PC-9 (cell line): Measurements from ENCODE around the gene MEP1B. TPM values are rescaled to one million over a fixed set of nuclear protein-coding genes. Genes with fewer than 3 reads are reported as not detected.

Source experiments
- BruUV-seq: library from RNA; stranded (reverse); fragments of 400-500 nt; replicated peaks from 2 replicates; lab custom pipeline; 2021; lab: Mats Ljungman, UMichigan
- CTCF ChIA-PET: fragments of 300-600 bp; sonication (Branson Sonifier 250); formaldehyde crosslinking; loops from one replicate; lab custom pipeline; 2022; ENCODE audit warnings: antibody characterized with exemption; lab: Charles Lee
- POLR2A ChIA-PET: fragments of 300-600 bp; sonication (Branson Sonifier 250); formaldehyde crosslinking; loops from one replicate; lab custom pipeline; 2022; ENCODE audit warnings: antibody characterized with exemption; ENCODE audit not compliant: unreplicated experiment; lab: Charles Lee
- DNase-seq, 2 experiments: peaks; one replicate each; pipeline versions ENCODE4 v3.0.0 to v3.0.0-alpha.2; 2015 to 2022; ENCODE audit warnings: mixed read lengths in 1 of 2
- H2AFZ ChIP-seq: fragments of 200-600 bp; sonication (generic); 2 replicates; pipeline ENCODE4 v1.8.1; 2017; ENCODE audit warnings: antibody characterized with exemption
- H3F3A ChIP-seq: fragments of 200-600 bp; sonication (generic); 2 replicates; pipeline ENCODE4 v1.8.1; 2017; ENCODE audit warnings: antibody characterized with exemption, mild to moderate bottlenecking, low read depth; ENCODE audit not compliant: insufficient read depth
- H3K27ac ChIP-seq: fragments of 200-600 bp; sonication (generic); 2 replicates; pipeline ENCODE4 v1.6.1; 2016; ENCODE audit warnings: mixed run types
- H3K27me3 ChIP-seq: fragments of 200-600 bp; sonication (generic); 2 replicates; pipeline ENCODE4 v1.6.1; 2016; ENCODE audit warnings: low read depth, mixed run types; ENCODE audit not compliant: insufficient read depth
- H3K36me3 ChIP-seq: fragments of 200-600 bp; sonication (generic); 2 replicates; pipeline ENCODE4 v1.6.1; 2016; ENCODE audit warnings: low read depth, mixed run types
- H3K4me1 ChIP-seq: fragments of 200-600 bp; sonication (generic); replicated peaks from 2 replicates; pipeline ENCODE4 v1.6.1; 2016; ENCODE audit warnings: mixed run types; ENCODE audit not compliant: insufficient read depth
- H3K4me2 ChIP-seq: fragments of 200-600 bp; sonication (generic); 2 replicates; pipeline ENCODE4 v1.6.1; 2017; ENCODE audit warnings: mixed run types
- H3K4me3 ChIP-seq: fragments of 200-600 bp; sonication (generic); 2 replicates; pipeline ENCODE4 v1.6.1; 2016; ENCODE audit warnings: mixed run types
- H3K79me2 ChIP-seq: fragments of 200-600 bp; sonication (generic); 2 replicates; pipeline ENCODE4 v1.6.1; 2017; ENCODE audit warnings: low read depth, mixed run types
- H3K9me2 ChIP-seq: fragments of 200-600 bp; sonication (generic); 2 replicates; pipeline ENCODE4 v1.8.1; 2017; ENCODE audit warnings: mild to moderate bottlenecking; ENCODE audit not compliant: insufficient read depth
- H3K9me3 ChIP-seq: fragments of 200-600 bp; sonication (generic); 2 replicates; pipeline ENCODE4 v1.8.1; 2016; ENCODE audit warnings: low read depth; ENCODE audit not compliant: insufficient read depth
- H4K20me1 ChIP-seq: fragments of 200-600 bp; sonication (generic); 2 replicates; pipeline ENCODE4 v1.8.1; 2017; ENCODE audit not compliant: insufficient read depth
- CTCF ChIP-seq: fragments of 200-600 bp; sonication (generic); conservative IDR thresholded peaks from 2 replicates; pipeline ENCODE4 v1.6.1; 2017; ENCODE audit warnings: mixed run types, antibody characterized with exemption, mild to moderate bottlenecking, moderate library complexity
- EZH2 ChIP-seq: fragments of 200-600 bp; sonication (generic); IDR thresholded peaks from 2 replicates; pipeline ENCODE4 v1.8.0; 2017; ENCODE audit warnings: antibody characterized with exemption, low read depth
- intact Hi-C: fragments of 100-400 bp; cut with micrococcal nuclease; formaldehyde crosslinking; loops from one replicate; pipeline ENCODE4 v1.10.0; 2022; ENCODE audit not compliant: unreplicated experiment
- total RNA-seq: library from RNA; stranded (reverse); gene quantifications from 2 replicates; pipeline ENCODE4 v1.2.3, GENCODE V29; 2021

Gene MEP1B
- total RNA-seq, 1 experiment from 2014 or later, result not detected

GRCh38 chr18:32258148-32258547 is 68.3 kb downstream of the MEP1B start:
- Histone ChIP-seq H3K79me2 (no peaks in the 10 kb centered on the region), H3K4me2 (no peak overlapping the region), H4K20me1 (no peaks in the 10 kb centered on the region), H3K9me2 (no peaks in the 10 kb centered on the region), H3K27ac (no peak overlapping the region), H3K27me3 (no peaks in the 10 kb centered on the region), H3F3A (no peaks in the 10 kb centered on the region), H3K9me3 (no peaks in the 10 kb centered on the region), H2AFZ (no peak overlapping the region), H3K36me3 (no peaks in the 10 kb centered on the region), H3K4me3 (no peak overlapping the region), H3K4me1 (no peaks in the 10 kb centered on the region)
- TF ChIP-seq CTCF, result no peak
- TF ChIP-seq EZH2, result no peak
- POLR2A ChIA-PET, result no interaction called here
- no peak for DNase-seq
- intact Hi-C loops, result no loop called here
- no TSS peak for BruUV-seq
- CTCF ChIA-PET, result no interaction called here

GRCh38 chr18:32258558-32259204 is 68.8 kb downstream of the MEP1B start:
- DNase-seq, result no peak
- Histone ChIP-seq H3K9me3 (no peaks in the 10 kb centered on the region), H3K4me2 (no peak overlapping the region), H2AFZ (no peak overlapping the region), H4K20me1 (no peaks in the 10 kb centered on the region), H3K36me3 (no peaks in the 10 kb centered on the region), H3K4me1 (no peaks in the 10 kb centered on the region), H3F3A (no peaks in the 10 kb centered on the region), H3K4me3 (no peak overlapping the region), H3K9me2 (no peaks in the 10 kb centered on the region), H3K79me2 (no peaks in the 10 kb centered on the region), H3K27ac (no peak overlapping the region), H3K27me3 (no peaks in the 10 kb centered on the region)
- no TSS peak for BruUV-seq
- CTCF ChIA-PET, result no interaction called here
- TF ChIP-seq EZH2 (no peak), CTCF (no peak)
- intact Hi-C loops, result no loop called here
- POLR2A ChIA-PET, result no interaction called here

- Histone ChIP-seq H3K9me3 (no peaks in the 10 kb centered on the region), H3F3A (no peaks in the 10 kb centered on the region), H3K4me2 (no peak overlapping the region), H4K20me1 (no peaks in the 10 kb centered on the region), H2AFZ (no peak overlapping the region), H3K4me1 (no peaks in the 10 kb centered on the region), H3K4me3 (no peak overlapping the region), H3K36me3 (no peaks in the 10 kb centered on the region), H3K79me2 (no peaks in the 10 kb centered on the region), H3K27ac (no peak overlapping the region), H3K27me3 (no peaks in the 10 kb centered on the region), H3K9me2 (no peaks in the 10 kb centered on the region)
- BruUV-seq, result no TSS peak
- intact Hi-C loops, result no loop called here
- POLR2A ChIA-PET, result no interaction called here
- CTCF ChIA-PET, result no interaction called here
- no peak for DNase-seq
- no peak for TF ChIP-seq CTCF
Measured at GRCh38 chr18:32259553-32259952, 69.7 kb downstream of the MEP1B start.
